GM21737 (cell line): ENCODE data around the gene KRT33A.

ENCODE experiments used
- ATAC-seq: cut with Tn5 transposase; IDR thresholded peaks from one replicate; pipeline ENCODE4 v1.9.1; 2021; ENCODE audit warnings: mild to moderate bottlenecking, moderate library complexity; ENCODE audit not compliant: unreplicated experiment

KRT33A gene

GRCh38 chr17:41304091-41304490, 46.5 kb downstream of the KRT33A start:
- ATAC-seq: no peak

DNA sequence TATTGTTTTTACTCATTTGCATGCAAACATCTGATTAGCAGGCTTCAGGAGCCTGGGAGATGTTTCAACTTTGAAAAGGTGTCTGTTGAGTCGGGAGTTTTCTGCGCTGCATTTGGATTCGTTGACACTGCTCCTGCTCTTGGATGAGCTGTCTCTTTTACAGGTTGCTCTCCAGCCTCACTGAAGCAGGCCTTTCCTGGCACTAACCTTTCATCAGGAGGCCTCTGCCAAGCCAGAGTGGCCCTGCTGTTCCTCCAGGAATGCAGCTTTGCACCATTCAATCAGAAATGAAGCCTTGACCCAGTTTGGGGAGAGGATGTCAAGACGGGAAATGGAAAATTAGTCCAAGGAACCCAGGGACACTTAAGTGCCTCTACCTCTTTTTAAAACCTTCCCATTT, 47.6 kb downstream of the KRT33A start:
- no peak for ATAC-seq

GRCh38 chr17:41301916-41302901, 48.4 kb downstream of the KRT33A start, which contains the start of gene KRTAP29-1:
Gene KRTAP29-1, minus strand, starts transcription at chr17:41302851. Its CDS starts 0 bp downstream, at chr17:41302851.
- no peak for ATAC-seq

DNA sequence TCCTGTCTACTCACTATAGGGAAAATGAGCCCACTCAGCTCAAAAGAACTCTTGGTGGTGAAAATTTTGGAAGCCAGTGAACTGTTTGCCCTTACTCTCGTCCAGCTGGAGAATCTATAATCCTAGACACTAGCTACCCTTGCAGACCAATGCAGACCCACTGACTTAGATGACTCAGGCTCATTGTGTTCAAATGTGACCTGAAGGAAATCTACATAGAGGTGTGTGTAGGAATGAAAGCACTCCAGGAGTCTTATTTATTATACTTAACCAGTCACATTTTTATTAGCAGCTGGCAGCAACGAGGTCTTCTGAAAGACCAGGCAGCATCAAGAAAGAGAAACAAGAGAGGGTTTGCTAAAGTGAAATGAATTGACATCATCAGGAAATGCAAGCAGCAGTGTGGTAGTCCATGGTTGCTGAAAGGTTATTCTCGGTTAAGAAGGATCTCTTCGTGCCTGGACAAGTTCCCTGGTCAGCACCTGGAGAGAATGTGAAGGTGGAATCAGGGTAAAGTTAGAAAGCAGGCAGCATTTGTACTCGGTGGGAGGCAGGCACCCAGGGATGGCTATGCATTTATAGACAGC, 49.3 kb downstream of the KRT33A start:
- ATAC-seq: no peak

DNA sequence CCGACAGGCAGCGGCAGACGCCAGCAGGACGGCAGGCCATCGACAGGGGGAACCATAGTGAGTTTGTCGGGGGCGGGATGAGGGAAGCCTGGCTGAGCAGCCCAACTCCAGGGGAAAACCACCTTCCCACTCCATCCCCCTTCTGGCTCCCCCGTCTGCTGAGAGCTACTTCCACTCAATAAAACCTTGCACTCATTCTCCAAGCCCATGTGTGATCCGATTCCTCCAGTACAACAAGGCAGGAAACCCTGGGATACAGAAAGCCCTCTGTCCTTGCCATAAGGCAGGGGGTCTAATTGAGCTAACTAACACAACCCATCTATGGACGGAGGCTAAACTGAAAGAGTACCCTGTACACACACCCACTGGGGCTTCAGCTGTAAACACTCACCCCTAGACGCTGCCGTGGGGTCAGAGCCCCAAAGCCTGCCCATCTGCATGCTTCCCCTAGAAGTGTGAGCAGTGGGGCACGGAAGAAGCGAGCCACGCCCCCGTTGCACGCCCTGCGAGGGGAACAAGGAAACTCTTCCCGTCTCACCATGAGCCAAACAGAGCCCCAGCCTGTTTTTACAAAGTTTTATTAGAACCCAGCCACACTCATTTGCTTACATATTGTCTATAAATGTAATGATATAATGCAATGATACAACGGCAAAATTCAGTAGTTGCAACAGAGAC, 52.0 kb downstream of the KRT33A start:
- ATAC-seq: no peak

GRCh38 chr17:41296846-41297245, 53.8 kb downstream of the KRT33A start:
- ATAC-seq: no peak
